ENCODE data around the gene SLC4A9. TPM values are rescaled to one million over a fixed set of nuclear protein-coding genes. Genes with fewer than 3 reads are reported as not detected.

The SLC4A9 gene
- total and polyA plus RNA-seq, 4 donors = not detected

DNA sequence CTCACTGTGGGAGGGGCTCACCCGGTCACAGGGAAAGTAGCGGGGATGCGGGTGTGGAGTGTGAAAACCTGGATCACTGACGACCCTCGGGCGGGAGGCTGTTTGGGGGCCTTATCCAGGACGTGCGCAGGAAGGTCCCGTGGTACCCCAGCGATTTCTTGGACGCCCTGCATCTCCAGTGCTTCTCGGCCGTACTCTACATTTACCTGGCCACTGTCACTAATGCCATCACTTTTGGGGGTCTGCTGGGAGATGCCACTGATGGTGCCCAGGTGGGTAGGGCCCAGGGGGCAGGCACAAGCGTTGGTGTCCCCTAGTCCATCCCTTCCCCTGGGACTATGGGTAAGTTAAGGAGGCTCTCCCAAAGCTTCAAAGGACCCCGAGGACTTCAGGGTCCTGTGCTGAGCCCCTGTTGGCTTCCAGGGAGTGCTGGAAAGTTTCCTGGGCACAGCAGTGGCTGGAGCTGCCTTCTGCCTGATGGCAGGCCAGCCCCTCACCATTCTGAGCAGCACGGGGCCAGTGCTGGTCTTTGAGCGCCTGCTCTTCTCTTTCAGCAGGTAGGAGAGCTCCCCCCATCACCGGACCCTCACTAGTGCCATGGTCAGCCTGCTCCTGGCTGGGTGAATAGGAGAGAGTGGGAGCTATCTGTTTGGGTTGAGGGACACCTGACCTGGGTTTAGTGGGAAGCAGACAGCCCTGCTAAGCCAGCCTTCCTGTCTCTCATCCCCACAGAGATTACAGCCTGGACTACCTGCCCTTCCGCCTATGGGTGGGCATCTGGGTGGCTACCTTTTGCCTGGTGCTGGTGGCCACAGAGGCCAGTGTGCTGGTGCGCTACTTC lies 3.9 kb downstream of the SLC4A9 start:
- WGBS, 2 donors = 57 to 64% methylated on average over 20 of the region's 20 CpGs
- ATAC-seq (ENCODE audit: low FRiP score) = no peak
- no peaks in the 10 kb centered on the region for H3K4me1 ChIP-seq (ENCODE audit: control insufficient read depth in 1 of 2, insufficient read depth in 2 of 2, low read length in 2 of 2)
- H3K4me3 ChIP-seq (ENCODE audit: low read length in 2 of 2) = no peak overlapping the region
- H3K27ac ChIP-seq (ENCODE audit: low read depth in 1 of 2, low read length in 2 of 2) = no peak overlapping the region
- DNase-seq = no peak
- no peaks in the 10 kb centered on the region for H3K36me3 ChIP-seq (ENCODE audit: control insufficient read depth in 1 of 2, insufficient read depth in 2 of 2, low read length in 1 of 2)
- H3K9me3 ChIP-seq (ENCODE audit: control insufficient read depth, low read length) = no peaks in the 10 kb centered on the region
- no peaks in the 10 kb centered on the region for H3K27me3 ChIP-seq (ENCODE audit: control insufficient read depth in 1 of 2, insufficient read depth in 2 of 2, low read length in 1 of 2)
- intact Hi-C loops (cut with DNase I) = no loop called here

DNA sequence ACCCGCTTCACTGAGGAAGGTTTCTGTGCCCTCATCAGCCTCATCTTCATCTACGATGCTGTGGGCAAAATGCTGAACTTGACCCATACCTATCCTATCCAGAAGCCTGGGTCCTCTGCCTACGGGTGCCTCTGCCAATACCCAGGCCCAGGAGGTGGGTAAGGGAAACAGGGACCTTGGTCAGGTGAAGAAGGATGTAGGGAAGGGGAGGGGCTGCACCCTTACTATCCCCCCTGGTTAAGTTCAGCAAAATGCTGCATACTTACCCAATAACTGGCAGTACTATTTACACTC lies 4.4 kb downstream of the SLC4A9 start:
- ATAC-seq (ENCODE audit: low FRiP score) (no peak), DNase-seq (no peak)
- intact Hi-C loops (cut with DNase I) = no loop called here
- Histone ChIP-seq H3K27ac (ENCODE audit: low read depth in 1 of 2, low read length in 2 of 2) (no peak overlapping the region), H3K4me1 (ENCODE audit: control insufficient read depth in 1 of 2, insufficient read depth in 2 of 2, low read length in 2 of 2) (no peaks in the 10 kb centered on the region), H3K27me3 (ENCODE audit: control insufficient read depth in 1 of 2, insufficient read depth in 2 of 2, low read length in 1 of 2) (no peaks in the 10 kb centered on the region), H3K9me3 (ENCODE audit: control insufficient read depth, low read length) (no peaks in the 10 kb centered on the region), H3K36me3 (ENCODE audit: control insufficient read depth in 1 of 2, insufficient read depth in 2 of 2, low read length in 1 of 2) (no peaks in the 10 kb centered on the region), H3K4me3 (ENCODE audit: low read length in 2 of 2) (no peak overlapping the region)
- 88 to 95% methylated on average over 3 of the region's 3 CpGs for WGBS, 2 donors

DNA sequence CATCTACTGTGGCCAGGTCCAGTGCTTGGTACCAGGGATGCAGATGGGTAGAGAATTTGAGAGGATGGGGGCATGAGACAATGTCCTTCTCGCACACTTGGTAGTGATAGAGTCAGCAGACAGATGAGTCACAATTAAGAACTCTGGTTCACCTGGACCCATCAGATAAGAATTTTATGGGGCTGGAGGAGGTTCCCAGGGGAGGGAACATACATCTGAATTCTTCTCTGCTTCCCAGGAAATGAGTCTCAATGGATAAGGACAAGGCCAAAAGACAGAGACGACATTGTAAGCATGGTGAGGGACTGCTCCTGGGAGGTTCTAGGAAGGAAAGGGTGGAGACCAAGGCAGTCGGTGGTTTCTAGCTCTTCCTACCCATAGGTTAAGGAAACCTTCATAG lies 5.3 kb downstream of the SLC4A9 start:
- Histone ChIP-seq H3K4me1 (ENCODE audit: control insufficient read depth in 1 of 2, insufficient read depth in 2 of 2, low read length in 2 of 2) (no peaks in the 10 kb centered on the region), H3K36me3 (ENCODE audit: control insufficient read depth in 1 of 2, insufficient read depth in 2 of 2, low read length in 1 of 2) (no peaks in the 10 kb centered on the region), H3K27me3 (ENCODE audit: control insufficient read depth in 1 of 2, insufficient read depth in 2 of 2, low read length in 1 of 2) (no peaks in the 10 kb centered on the region), H3K4me3 (ENCODE audit: low read length in 2 of 2) (no peak overlapping the region), H3K27ac (ENCODE audit: low read depth in 1 of 2, low read length in 2 of 2) (no peak overlapping the region), H3K9me3 (ENCODE audit: control insufficient read depth, low read length) (no peaks in the 10 kb centered on the region)
- intact Hi-C loops (cut with DNase I) = no loop called here
- ATAC-seq (ENCODE audit: low FRiP score) = no peak
- 80 to 88% methylated on average over 3 of the region's 3 CpGs for WGBS, 2 donors
- DNase-seq = no peak

DNA sequence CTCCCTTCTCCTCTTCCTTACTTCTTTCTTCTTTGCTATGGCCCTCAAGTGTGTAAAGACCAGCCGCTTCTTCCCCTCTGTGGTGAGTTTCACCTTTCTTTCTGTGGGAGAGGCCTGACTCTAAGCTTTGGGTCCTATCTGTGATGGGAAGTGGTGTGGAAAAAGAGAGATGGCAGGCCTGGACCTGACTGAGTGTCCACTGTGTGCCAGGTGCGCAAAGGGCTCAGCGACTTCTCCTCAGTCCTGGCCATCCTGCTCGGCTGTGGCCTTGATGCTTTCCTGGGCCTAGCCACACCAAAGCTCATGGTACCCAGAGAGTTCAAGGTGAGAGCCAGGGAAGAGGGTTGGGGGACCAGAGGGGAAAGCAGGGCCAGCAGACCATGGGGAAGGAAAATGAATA lies 5.9 kb downstream of the SLC4A9 start:
- no peaks in the 10 kb centered on the region for H3K36me3 ChIP-seq (ENCODE audit: control insufficient read depth in 1 of 2, insufficient read depth in 2 of 2, low read length in 1 of 2)
- 95 to 96% methylated on average over 4 of the region's 4 CpGs for WGBS, 2 donors
- H3K4me3 ChIP-seq (ENCODE audit: low read length in 2 of 2) = no peak overlapping the region
- DNase-seq (no peak), ATAC-seq (ENCODE audit: low FRiP score) (no peak)
- no peak overlapping the region for H3K27ac ChIP-seq (ENCODE audit: low read depth in 1 of 2, low read length in 2 of 2)
- H3K4me1 ChIP-seq (ENCODE audit: control insufficient read depth in 1 of 2, insufficient read depth in 2 of 2, low read length in 2 of 2) = no peaks in the 10 kb centered on the region
- H3K9me3 ChIP-seq (ENCODE audit: control insufficient read depth, low read length) = no peaks in the 10 kb centered on the region
- intact Hi-C loops (cut with DNase I) = no loop called here
- H3K27me3 ChIP-seq (ENCODE audit: control insufficient read depth in 1 of 2, insufficient read depth in 2 of 2, low read length in 1 of 2) = no peaks in the 10 kb centered on the region

DNA sequence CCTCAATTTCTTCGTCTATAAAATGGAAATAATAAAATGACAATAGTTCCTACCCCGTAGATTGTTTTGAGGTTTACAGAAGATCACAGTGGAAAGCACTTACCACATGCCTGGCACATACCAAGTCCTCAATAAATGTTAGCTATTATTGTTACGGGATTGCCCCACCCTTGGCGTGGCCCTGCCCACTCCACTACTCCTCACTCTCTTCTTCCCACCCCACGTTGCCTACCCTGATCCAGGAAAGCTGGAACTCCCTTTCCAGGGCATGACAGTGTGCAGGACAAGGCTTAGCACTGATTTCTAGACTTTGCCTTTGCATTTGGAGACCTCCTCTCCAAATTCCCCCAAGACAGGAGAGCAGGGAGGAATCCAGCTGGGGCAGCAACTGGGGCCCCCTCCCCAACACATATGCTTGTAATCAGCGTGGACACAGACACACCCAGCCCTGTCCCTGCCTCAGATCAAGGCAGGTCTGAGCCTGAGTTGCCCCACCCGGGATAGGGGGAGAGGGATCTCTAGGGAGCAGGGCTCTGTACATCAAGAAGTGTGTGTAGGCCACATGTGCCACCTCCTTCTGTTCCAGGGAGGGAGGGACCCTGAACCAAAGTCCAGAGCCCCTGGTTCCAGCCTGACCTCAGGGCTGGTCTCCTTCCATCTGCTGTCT lies 6.7 kb downstream of the SLC4A9 start:
- Histone ChIP-seq H3K27ac (ENCODE audit: low read depth in 1 of 2, low read length in 2 of 2) (no peak overlapping the region), H3K4me1 (ENCODE audit: control insufficient read depth in 1 of 2, insufficient read depth in 2 of 2, low read length in 2 of 2) (no peaks in the 10 kb centered on the region), H3K9me3 (ENCODE audit: control insufficient read depth, low read length) (no peaks in the 10 kb centered on the region), H3K4me3 (ENCODE audit: low read length in 2 of 2) (no peak overlapping the region), H3K36me3 (ENCODE audit: control insufficient read depth in 1 of 2, insufficient read depth in 2 of 2, low read length in 1 of 2) (no peaks in the 10 kb centered on the region), H3K27me3 (ENCODE audit: control insufficient read depth in 1 of 2, insufficient read depth in 2 of 2, low read length in 1 of 2) (no peaks in the 10 kb centered on the region)
- intact Hi-C loops (cut with DNase I) = no loop called here
- ATAC-seq (ENCODE audit: low FRiP score) (no peak), DNase-seq (no peak)
- WGBS, 2 donors = 79 to 80% methylated on average over 7 of the region's 7 CpGs

DNA sequence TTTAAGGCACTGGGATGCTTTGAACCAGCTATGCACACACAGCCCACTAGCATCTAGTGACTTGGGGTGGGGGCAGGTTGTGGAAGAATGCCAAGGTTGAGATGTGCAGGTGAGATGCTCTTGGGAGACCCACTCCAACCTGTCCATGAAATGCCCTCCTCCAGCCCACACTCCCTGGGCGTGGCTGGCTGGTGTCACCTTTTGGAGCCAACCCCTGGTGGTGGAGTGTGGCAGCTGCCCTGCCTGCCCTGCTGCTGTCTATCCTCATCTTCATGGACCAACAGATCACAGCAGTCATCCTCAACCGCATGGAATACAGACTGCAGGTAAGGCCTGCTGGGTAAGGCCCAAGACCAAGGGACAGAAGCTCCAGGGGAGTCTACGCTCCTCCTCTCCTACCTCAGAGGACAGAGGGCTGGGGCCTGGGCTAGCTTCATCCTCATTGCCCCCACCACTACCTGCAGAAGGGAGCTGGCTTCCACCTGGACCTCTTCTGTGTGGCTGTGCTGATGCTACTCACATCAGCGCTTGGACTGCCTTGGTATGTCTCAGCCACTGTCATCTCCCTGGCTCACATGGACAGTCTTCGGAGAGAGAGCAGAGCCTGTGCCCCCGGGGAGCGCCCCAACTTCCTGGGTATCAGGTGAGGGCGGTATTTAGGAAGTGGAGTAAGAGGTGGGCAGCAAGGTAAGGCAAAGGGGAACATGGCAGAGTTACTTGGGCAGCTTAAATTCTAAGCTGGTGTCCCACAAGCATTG lies 7.4 kb downstream of the SLC4A9 start:
- intact Hi-C loops (cut with DNase I) = no loop called here
- ATAC-seq (ENCODE audit: low FRiP score) (no peak), DNase-seq (no peak)
- Histone ChIP-seq H3K9me3 (ENCODE audit: control insufficient read depth, low read length) (no peaks in the 10 kb centered on the region), H3K27ac (ENCODE audit: low read depth in 1 of 2, low read length in 2 of 2) (no peak overlapping the region), H3K4me3 (ENCODE audit: low read length in 2 of 2) (no peak overlapping the region), H3K36me3 (ENCODE audit: control insufficient read depth in 1 of 2, insufficient read depth in 2 of 2, low read length in 1 of 2) (no peaks in the 10 kb centered on the region), H3K4me1 (ENCODE audit: control insufficient read depth in 1 of 2, insufficient read depth in 2 of 2, low read length in 2 of 2) (no peaks in the 10 kb centered on the region), H3K27me3 (ENCODE audit: control insufficient read depth in 1 of 2, insufficient read depth in 2 of 2, low read length in 1 of 2) (no peaks in the 10 kb centered on the region)
- WGBS, 2 donors = 86 to 89% methylated on average over 8 of the region's 8 CpGs

DNA sequence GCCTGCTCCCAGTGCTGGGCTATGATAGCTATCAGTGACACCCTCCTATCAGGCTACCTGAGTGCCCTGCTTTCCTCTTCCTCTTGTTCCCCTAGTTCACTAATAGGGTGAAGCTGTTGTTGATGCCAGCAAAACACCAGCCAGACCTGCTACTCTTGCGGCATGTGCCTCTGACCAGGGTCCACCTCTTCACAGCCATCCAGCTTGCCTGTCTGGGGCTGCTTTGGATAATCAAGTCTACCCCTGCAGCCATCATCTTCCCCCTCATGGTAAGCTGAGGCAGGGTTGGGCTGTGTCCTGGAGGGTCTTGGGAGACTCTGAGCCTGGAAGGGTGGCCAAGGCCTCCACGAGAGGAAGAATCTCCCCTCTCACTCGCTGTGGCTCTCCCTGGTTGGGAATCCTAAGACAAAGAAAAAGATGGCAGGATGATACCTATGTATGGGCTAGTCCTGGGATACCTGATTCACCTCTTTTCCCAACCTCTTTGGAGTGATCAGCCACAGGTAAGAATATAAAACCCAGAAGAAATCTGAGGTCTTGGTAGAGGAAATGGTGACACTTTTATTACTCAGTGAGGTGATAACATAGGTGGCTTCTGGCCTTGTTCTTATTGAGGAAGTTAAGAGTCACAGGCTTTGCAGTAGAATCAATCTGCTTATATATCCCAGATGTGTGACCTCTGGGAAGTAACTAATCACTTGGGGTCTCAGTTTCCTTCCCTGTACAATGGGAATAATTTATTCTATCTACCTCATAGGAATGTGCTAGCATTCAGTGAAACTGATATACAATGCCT lies 11.6 kb downstream of the SLC4A9 start:
- DNase-seq = no peak
- Histone ChIP-seq H3K4me3 (ENCODE audit: low read length in 2 of 2) (no peak overlapping the region), H3K4me1 (ENCODE audit: control insufficient read depth in 1 of 2, insufficient read depth in 2 of 2, low read length in 2 of 2) (no peaks in the 10 kb centered on the region), H3K27me3 (ENCODE audit: control insufficient read depth in 1 of 2, insufficient read depth in 2 of 2, low read length in 1 of 2) (no peaks in the 10 kb centered on the region), H3K36me3 (ENCODE audit: control insufficient read depth in 1 of 2, insufficient read depth in 2 of 2, low read length in 1 of 2) (no peaks in the 10 kb centered on the region), H3K27ac (ENCODE audit: low read depth in 1 of 2, low read length in 2 of 2) (no peak overlapping the region), H3K9me3 (ENCODE audit: control insufficient read depth, low read length) (no peaks in the 10 kb centered on the region)
- no peak for ATAC-seq (ENCODE audit: low FRiP score)
- intact Hi-C loops (cut with DNase I) = loop anchor here (5.0 to 10.0 kb wide), 4 partner anchors 273 to 363 kb away; partner anchors contain the start of genes IK (in 2 of the 2) and NDUFA2 (in 2 of the 2)
- WGBS, 2 donors = 85 to 90% methylated on average over 3 of the region's 3 CpGs

DNA sequence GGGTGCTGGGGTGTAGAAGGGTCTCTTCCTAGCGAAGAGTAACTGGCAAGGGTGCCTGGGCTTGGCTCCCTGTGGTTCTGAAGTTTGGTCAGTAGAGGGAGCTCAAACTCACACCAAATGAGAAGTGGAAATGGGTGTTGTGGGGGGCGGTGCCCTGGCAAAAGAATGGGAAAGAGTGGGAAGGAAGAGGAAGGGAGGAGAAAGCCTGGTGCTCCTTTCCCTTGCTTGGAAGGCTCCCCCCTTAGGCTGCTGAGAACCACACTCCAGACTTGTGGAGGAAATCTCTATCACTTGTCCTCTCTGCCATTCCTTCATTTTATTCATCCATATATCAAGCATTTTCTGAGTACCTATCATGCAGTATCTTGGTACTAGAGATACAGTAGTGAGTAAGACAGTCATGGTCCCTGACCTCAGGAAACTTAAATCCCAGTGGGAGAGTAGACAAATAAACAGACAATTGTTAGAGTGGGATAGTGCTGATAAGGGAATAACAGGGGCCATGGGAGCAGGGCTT lies 13.0 kb downstream of the SLC4A9 start:
- DNase-seq = peak; percentile 85 to 89

More for the DNA sequence above, 13.0 kb downstream of the SLC4A9 start:
- peak; percentile 89 for ATAC-seq (ENCODE audit: low FRiP score)
- no peak overlapping the region for H3K4me3 ChIP-seq (ENCODE audit: low read length in 2 of 2)
- H3K36me3 ChIP-seq (ENCODE audit: control insufficient read depth in 1 of 2, insufficient read depth in 2 of 2, low read length in 1 of 2) = no peaks in the 10 kb centered on the region
- H3K27ac ChIP-seq (ENCODE audit: low read depth in 1 of 2, low read length in 2 of 2) = no peak overlapping the region
- H3K4me1 ChIP-seq (ENCODE audit: control insufficient read depth in 1 of 2, insufficient read depth in 2 of 2, low read length in 2 of 2) = no peaks in the 10 kb centered on the region
- WGBS, 2 donors = 5 to 15% methylated on average over 2 of the region's 2 CpGs
- no peaks in the 10 kb centered on the region for H3K27me3 ChIP-seq (ENCODE audit: control insufficient read depth in 1 of 2, insufficient read depth in 2 of 2, low read length in 1 of 2)
- H3K9me3 ChIP-seq (ENCODE audit: control insufficient read depth, low read length) = no peaks in the 10 kb centered on the region
- intact Hi-C loops (cut with DNase I) = loop anchor here (5.0 to 10.0 kb wide), 4 partner anchors 272 to 362 kb away; partner anchors contain the start of genes IK (in 2 of the 2) and NDUFA2 (in 2 of the 2)

Measured in aorta (tissue), 5 donors.